NCI-H446 treated with DMSO at 0.1 percent for 48 hours (cell line): Measurements from ENCODE around the gene SERPINB6.
"Not testable (repeated sequence)": the region's sequence is repeated elsewhere in the genome, so short reads cannot be mapped to it uniquely, and the experiment has no call there.

Experiments used
- DNase-seq: peaks from one replicate; lab custom pipeline; 2025; lab: John Stamatoyannopoulos, UW

SERPINB6 gene

DNA sequence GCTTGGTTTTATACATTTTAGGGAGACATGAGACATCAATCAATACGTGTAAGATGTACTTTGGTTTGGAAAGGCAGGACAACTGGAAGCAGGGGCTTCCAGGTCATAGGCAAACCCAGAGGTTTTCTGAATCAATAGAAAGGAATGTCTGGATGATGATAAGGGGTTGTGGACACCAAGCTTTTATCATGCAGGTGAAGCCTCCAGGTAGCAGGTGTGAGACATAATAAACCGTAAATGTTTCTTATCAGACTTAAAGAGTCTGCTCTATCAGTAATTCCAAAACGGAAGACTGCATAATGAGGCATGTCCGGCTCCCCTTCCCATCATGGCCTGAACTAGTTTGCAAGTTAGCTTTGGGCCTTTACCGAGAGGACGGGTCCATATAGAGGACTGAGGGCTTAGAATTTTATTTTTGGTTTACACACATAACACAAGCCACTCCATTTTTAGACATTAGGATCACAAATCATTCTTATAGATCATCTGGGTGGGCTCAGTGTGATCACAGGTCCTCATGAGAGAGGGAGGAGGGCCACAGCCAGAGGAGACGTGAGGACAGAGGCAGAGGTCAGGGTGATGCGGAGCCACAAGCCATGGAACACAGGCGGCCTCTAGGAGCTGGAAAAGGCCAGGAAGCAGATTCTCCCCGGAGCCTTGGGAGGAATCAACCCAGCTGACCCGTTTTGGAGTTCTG, 57.6 kb downstream of the SERPINB6 start:
- DNase-seq: no peak

- DNase-seq: no peak
These were observed 60.2 kb downstream of the SERPINB6 start for GRCh38 chr6:2911171-2911570.

GRCh38 chr6:2909718-2910117, 61.6 kb downstream of the SERPINB6 start:
- DNase-seq: no peak

DNA sequence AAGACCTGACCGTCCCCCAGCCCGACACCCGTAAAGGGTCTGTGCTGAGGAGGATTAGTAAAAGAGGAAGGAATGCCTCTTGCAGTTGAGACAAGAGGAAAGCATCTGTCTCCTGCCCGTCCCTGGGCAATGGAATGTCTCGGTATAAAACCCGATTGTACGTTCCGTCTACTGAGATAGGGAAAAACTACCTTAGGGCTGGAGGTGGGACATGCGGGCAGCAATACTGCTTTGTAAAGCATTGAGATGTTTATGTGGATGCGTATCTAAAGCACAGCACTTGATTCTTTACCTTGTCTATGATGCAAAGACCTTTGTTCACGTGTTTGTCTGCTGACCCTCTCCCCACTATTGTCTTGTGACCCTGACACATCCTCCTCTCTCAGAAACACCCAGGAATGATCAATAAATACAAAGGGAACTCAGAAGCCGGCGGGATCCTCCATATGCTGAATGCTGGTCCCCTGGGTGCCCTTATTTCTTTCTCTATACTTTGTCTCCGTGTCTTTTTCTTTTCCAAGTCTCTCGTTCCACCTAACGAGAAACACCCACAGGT, 62.2 kb downstream of the SERPINB6 start:
- not testable (repeated sequence) for DNase-seq

GRCh38 chr6:2908516-2908915, 62.9 kb downstream of the SERPINB6 start:
- DNase-seq: not testable (repeated sequence)

GRCh38 chr6:2903411-2904185, 67.8 kb downstream of the SERPINB6 start:
- DNase-seq: not testable (repeated sequence)

DNA sequence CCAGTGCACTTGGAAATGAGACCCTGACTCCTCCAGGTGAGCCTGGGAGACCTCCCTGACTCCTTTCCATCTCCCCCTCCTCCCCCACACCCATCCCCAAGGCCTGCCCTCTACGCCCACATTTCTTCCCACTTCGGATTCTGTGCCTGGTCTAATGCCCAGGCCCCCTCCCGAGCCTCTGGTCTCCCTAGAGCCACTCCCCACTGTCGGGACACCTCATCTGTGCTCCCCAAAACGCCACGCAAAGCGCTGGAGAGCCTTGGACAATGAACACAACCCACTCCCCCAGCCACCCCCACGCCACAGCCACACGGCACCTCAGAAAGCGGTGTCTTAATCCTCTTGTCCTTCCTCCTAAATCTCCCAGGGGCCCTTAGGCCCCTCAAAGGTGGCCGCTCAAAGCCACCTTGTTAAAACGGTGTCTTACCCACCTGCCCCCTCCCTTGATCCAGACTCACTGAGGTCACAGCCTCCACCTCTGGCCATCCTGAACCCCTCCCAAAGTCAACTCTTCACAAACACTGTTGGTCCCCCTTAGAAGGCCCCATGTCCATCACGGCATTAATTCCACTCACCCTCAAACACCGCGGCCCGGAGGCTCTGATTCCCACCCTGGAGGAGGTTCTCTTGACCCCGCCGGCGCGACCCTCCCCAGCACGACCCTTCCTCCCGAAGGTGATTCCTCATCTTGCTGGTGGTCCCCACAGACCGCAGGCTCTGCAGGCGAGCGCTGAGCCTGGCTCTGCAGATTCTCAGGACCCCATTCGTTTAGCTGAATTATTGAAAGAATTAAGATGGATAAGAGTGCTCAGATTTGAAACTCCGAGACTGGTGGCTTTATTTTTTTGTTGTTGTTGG, 69.5 kb downstream of the SERPINB6 start:
- DNase-seq: not testable (repeated sequence)

- DNase-seq: no peak
These were observed 70.3 kb downstream of the SERPINB6 start for GRCh38 chr6:2900821-2901644.

DNA sequence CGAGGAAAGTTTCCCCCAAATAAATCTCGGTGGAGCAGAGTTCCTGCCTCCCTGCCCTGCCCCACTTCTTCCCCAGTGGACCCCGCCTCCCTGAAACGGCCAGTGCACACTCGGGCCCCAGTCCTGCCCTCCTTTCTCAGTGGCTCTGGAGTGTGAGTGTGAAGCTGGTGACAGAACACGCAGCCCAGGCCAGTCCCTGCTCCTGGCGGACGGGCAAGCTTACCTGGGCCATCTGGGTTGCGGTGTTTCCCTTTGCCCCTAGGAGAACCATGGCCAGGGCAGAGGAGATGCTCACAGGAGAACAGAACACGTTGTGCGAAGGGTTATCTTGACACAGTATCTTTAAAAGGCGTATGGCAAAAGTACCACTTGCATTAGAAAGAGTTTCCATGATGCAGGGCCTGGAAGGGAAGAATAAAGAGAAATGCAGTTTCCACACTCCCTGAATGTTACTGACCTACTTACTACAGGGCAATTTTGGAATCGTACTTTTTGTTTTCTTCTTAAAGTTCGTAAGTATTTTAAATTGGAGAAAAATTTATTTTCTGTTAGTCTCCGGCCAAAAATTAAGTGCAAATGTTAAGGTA, 71.1 kb downstream of the SERPINB6 start:
- no peak for DNase-seq

DNA sequence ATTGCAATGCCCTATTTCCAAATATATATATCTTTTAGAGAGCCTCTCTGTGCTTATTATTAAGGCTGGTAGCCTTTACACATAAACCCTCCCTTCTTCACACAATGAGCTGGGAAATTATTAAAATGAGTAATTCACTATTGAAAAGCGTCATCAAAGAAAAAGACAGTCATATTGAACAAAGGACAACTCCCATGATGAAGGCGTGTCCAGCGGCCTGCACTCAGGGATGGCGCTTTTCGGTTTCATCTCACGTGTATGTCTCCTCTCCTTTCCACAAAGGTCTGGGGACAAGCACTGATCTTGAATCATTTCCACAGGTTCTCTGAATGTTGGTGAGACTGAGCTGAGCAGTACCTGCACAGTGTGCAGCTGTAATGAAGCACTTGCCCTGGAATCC, 71.8 kb downstream of the SERPINB6 start:
- DNase-seq: no peak
